IMR-90 (cell line): ENCODE data around the gene C2CD4D.
"Not testable (repeated sequence)": the region's sequence is repeated elsewhere in the genome, so short reads cannot be mapped to it uniquely, and the experiment has no call there.

Experiments
- FOS ChIP-seq: fragments of 150-350 bp; IDR thresholded peaks from 2 replicates; pipeline ENCODE4 v1.6.1; 2016; ENCODE audit warnings: low read depth, low read length
- MAFK ChIP-seq: IDR thresholded peaks from 2 replicates; pipeline ENCODE4 v1.6.1; 2012; ENCODE audit warnings: low read depth, low read length, improper control_type of control experiment
- POLR2A ChIP-seq: IDR thresholded peaks from 2 replicates; pipeline ENCODE4 v1.6.1; 2012; ENCODE audit warnings: mild to moderate bottlenecking, low read depth, low read length
- TF ChIP-seq, protein P1 (sequence below): conservative IDR thresholded peaks from 2 replicates; pipeline ENCODE4 v1.5.1; 2012; ENCODE audit warnings: mild to moderate bottlenecking, low read depth, low read length, improper control_type of control experiment
- TF ChIP-seq, protein P2 (sequence below): fragments of 150-350 bp; IDR thresholded peaks from 2 replicates; pipeline ENCODE4 v1.6.1; 2017; ENCODE audit warnings: mild to moderate bottlenecking, antibody characterized with exemption, low read length, low read depth

DNA sequence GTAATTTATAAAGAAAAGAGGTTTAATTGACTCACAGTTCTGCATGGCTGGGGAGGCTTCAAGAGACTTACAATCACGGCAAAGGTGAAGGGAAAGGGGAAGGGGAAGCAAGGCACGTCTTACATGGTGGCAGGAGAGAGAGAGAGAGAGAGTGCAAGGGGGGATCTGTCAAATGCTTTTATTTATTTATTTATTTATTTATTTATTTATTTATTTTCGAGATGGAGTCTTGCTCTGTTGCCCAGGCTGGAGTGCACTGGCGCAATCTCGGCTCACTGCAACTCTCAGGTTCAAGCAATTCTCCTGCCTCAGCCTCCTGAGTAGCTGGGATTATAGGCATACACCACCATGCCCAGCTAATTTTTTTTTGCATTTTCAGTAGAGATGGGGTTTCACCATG lies 43.3 kb upstream of the C2CD4D start:
- TF ChIP-seq, protein P1, sequence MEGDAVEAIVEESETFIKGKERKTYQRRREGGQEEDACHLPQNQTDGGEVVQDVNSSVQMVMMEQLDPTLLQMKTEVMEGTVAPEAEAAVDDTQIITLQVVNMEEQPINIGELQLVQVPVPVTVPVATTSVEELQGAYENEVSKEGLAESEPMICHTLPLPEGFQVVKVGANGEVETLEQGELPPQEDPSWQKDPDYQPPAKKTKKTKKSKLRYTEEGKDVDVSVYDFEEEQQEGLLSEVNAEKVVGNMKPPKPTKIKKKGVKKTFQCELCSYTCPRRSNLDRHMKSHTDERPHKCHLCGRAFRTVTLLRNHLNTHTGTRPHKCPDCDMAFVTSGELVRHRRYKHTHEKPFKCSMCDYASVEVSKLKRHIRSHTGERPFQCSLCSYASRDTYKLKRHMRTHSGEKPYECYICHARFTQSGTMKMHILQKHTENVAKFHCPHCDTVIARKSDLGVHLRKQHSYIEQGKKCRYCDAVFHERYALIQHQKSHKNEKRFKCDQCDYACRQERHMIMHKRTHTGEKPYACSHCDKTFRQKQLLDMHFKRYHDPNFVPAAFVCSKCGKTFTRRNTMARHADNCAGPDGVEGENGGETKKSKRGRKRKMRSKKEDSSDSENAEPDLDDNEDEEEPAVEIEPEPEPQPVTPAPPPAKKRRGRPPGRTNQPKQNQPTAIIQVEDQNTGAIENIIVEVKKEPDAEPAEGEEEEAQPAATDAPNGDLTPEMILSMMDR: not testable (repeated sequence)
- TF ChIP-seq POLR2A, MAFK, FOS: not testable (repeated sequence)
- TF ChIP-seq, protein P2, sequence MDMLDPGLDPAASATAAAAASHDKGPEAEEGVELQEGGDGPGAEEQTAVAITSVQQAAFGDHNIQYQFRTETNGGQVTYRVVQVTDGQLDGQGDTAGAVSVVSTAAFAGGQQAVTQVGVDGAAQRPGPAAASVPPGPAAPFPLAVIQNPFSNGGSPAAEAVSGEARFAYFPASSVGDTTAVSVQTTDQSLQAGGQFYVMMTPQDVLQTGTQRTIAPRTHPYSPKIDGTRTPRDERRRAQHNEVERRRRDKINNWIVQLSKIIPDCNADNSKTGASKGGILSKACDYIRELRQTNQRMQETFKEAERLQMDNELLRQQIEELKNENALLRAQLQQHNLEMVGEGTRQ: not testable (repeated sequence)
